Measurements from ENCODE around the gene CZIB.
"Not testable (repeated sequence)": the region's sequence is repeated elsewhere in the genome, so short reads cannot be mapped to it uniquely, and the experiment has no call there.

CZIB gene

GRCh38 chr1:53238197-53239155, 18.0 kb upstream of the CZIB start, which contains the start of gene MAGOH:
Gene MAGOH, minus strand, starts transcription at chr1:53238518. Its CDS starts 70 bp downstream, at chr1:53238448.
- DNase-seq (ENCODE audit: low read depth) = peak; percentile 91

- no peak for DNase-seq (ENCODE audit: low read depth)
Observed at GRCh38 chr1:53237638-53238037, 17.2 kb upstream of the CZIB start.

- no peak for DNase-seq (ENCODE audit: low read depth)
Observed at GRCh38 chr1:53220962-53221286, 490 bp upstream of the CZIB start.

- DNase-seq (ENCODE audit: low read depth) = no peak
Observed at GRCh38 chr1:53219711-53220110, 723 bp downstream of the CZIB start.

GRCh38 chr1:53218201-53218600, 2.2 kb downstream of the CZIB start:
- no peak for DNase-seq (ENCODE audit: low read depth)

- no peak for DNase-seq (ENCODE audit: low read depth)
Observed at GRCh38 chr1:53214376-53214940, 6.0 kb downstream of the CZIB start.

- no peak for DNase-seq (ENCODE audit: low read depth)
Observed at GRCh38 chr1:53210954-53211353, 9.5 kb downstream of the CZIB start.

- no peak for DNase-seq (ENCODE audit: low read depth)
Observed at GRCh38 chr1:53210352-53210751, 10.1 kb downstream of the CZIB start.

- no peak for DNase-seq (ENCODE audit: low read depth)
Observed at GRCh38 chr1:53207726-53208125, 12.7 kb downstream of the CZIB start.

- DNase-seq (ENCODE audit: low read depth) = no peak
Observed at GRCh38 chr1:53206735-53207379, 13.6 kb downstream of the CZIB start.

- DNase-seq (ENCODE audit: low read depth) = not testable (repeated sequence)
Observed at GRCh38 chr1:53206083-53206685, 14.2 kb downstream of the CZIB start.

GRCh38 chr1:53205496-53205895, 14.9 kb downstream of the CZIB start:
- DNase-seq (ENCODE audit: low read depth) = not testable (repeated sequence)

GRCh38 chr1:53203466-53203865, 17.0 kb downstream of the CZIB start:
- DNase-seq (ENCODE audit: low read depth) = no peak

- no peak for DNase-seq (ENCODE audit: low read depth)
Observed at GRCh38 chr1:53198241-53198651, 22.2 kb downstream of the CZIB start.

GRCh38 chr1:53197291-53198200, 22.9 kb downstream of the CZIB start:
- DNase-seq (ENCODE audit: low read depth) = no peak

GRCh38 chr1:53196485-53197290, 23.7 kb downstream of the CZIB start, which contains the start of gene CPT2:
Gene CPT2, plus strand, starts transcription at chr1:53196824. Its CDS starts 120 bp downstream, at chr1:53196944.
- DNase-seq (ENCODE audit: low read depth) = peak; percentile 86

GRCh38 chr1:53196017-53196484, 24.4 kb downstream of the CZIB start:
- DNase-seq (ENCODE audit: low read depth) = no peak

GRCh38 chr1:53195246-53196016, 25.0 kb downstream of the CZIB start:
- no peak for DNase-seq (ENCODE audit: low read depth)

GRCh38 chr1:53190210-53190611, 30.2 kb downstream of the CZIB start:
- DNase-seq (ENCODE audit: low read depth) = no peak

GRCh38 chr1:53189061-53189460, 31.4 kb downstream of the CZIB start:
- DNase-seq (ENCODE audit: low read depth) = no peak
